Measurements from ENCODE around the gene TSC22D2.

TSC22D2 gene

DNA sequence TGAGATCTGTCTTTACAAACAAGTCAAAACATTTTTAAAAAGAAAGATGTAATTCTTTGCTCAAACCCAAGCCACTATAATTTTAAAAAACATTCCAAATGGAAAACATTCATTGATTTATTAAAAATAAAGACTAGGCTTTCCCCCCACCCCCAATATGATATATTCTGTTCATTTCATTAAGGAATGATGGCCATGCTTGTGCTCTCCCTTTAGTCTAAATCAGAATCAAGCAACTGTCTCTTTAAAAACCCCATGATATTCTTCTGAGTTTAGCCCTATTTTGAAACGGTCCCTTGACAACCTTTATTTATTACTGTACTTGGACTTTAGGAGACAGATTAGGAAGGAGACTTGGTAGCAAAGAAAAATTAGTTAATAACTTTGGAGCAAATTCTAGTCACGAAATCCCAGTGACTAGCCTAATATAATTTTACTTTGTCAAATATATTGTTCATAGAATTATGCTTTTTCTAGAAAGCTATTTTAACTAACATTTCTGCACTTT lies 38.4 kb downstream of the TSC22D2 start:
- Histone ChIP-seq H3K36me3 (ENCODE audit: low read length) (no peaks in the 10 kb centered on the region), H3K9me3 (ENCODE audit: insufficient read depth, low read length) (no peaks in the 10 kb centered on the region), H3K9me2 (replicated peaks; ENCODE audit: insufficient read depth, low read length) (no peaks in the 10 kb centered on the region), H3K9ac (ENCODE audit: low read length) (no peak overlapping the region), H3K27me3 (ENCODE audit: low read length) (no peaks in the 10 kb centered on the region), H3K79me2 (ENCODE audit: insufficient read depth, low read length) (peaks cover 8% of the 10 kb centered on the region), H4K20me1 (ENCODE audit: low read depth, low read length) (peaks cover 3% of the 10 kb centered on the region; the same call in 1 of the 2 replicates), H3F3A (ENCODE audit: insufficient read depth) (no peaks in the 10 kb centered on the region), H3K4me2 (ENCODE audit: low read depth, low read length, poor library complexity, severe bottlenecking) (no peak overlapping the region), H2AFZ (ENCODE audit: low read depth, low read length, severe bottlenecking) (no peak overlapping the region), H3K4me3 (ENCODE audit: insufficient read depth, low read length, poor library complexity, severe bottlenecking) (no peak overlapping the region), H3K27ac (ENCODE audit: low read depth, low read length) (no peak overlapping the region)
- TF ChIP-seq, protein P1, sequence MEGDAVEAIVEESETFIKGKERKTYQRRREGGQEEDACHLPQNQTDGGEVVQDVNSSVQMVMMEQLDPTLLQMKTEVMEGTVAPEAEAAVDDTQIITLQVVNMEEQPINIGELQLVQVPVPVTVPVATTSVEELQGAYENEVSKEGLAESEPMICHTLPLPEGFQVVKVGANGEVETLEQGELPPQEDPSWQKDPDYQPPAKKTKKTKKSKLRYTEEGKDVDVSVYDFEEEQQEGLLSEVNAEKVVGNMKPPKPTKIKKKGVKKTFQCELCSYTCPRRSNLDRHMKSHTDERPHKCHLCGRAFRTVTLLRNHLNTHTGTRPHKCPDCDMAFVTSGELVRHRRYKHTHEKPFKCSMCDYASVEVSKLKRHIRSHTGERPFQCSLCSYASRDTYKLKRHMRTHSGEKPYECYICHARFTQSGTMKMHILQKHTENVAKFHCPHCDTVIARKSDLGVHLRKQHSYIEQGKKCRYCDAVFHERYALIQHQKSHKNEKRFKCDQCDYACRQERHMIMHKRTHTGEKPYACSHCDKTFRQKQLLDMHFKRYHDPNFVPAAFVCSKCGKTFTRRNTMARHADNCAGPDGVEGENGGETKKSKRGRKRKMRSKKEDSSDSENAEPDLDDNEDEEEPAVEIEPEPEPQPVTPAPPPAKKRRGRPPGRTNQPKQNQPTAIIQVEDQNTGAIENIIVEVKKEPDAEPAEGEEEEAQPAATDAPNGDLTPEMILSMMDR (IDR thresholded peaks at IDR 0.05; ENCODE audit: insufficient read depth, low read length, poor library complexity, severe bottlenecking): no peak
- no peak for TF ChIP-seq EZH2phosphoT487 (conservative IDR thresholded peaks at IDR 0.05; ENCODE audit: low read length)

DNA sequence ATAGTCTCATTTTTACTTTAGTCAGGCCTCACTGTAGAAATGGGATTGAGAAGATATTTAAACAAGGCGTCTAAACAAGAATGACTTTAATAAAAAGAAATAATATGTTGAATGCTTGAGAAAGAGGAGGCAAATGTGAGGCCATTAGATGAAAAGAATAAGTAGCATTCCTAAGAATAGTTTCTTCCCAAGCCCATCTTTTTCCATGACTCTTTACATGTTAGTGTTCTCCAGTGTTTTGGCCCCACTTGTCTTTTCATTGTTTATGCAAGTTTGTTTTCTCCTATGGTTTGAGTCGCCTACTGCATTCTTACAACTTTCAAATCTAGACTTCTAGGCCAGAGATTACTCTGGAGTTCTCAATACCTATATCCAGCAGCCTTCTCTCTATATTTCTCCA lies 39.0 kb downstream of the TSC22D2 start:
- peaks cover 8% of the 10 kb centered on the region for H3K79me2 ChIP-seq (ENCODE audit: insufficient read depth, low read length)
- H3K9me3 ChIP-seq (ENCODE audit: insufficient read depth, low read length): no peaks in the 10 kb centered on the region
- H3K4me2 ChIP-seq (ENCODE audit: low read depth, low read length, poor library complexity, severe bottlenecking): no peak overlapping the region
- no peak overlapping the region for H3K4me3 ChIP-seq (ENCODE audit: insufficient read depth, low read length, poor library complexity, severe bottlenecking)
- no peak overlapping the region for H2AFZ ChIP-seq (ENCODE audit: low read depth, low read length, severe bottlenecking)
- no peak overlapping the region for H3K27ac ChIP-seq (ENCODE audit: low read depth, low read length)
- no peak for TF ChIP-seq EZH2phosphoT487 (conservative IDR thresholded peaks at IDR 0.05; ENCODE audit: low read length)
- TF ChIP-seq, protein P1 (IDR thresholded peaks at IDR 0.05; ENCODE audit: insufficient read depth, low read length, poor library complexity, severe bottlenecking): no peak
- H3K36me3 ChIP-seq (ENCODE audit: low read length): no peaks in the 10 kb centered on the region
- peaks cover 3% of the 10 kb centered on the region; the same call in 1 of the 2 replicates for H4K20me1 ChIP-seq (ENCODE audit: low read depth, low read length)
- H3K9ac ChIP-seq (ENCODE audit: low read length): no peak overlapping the region
- H3K9me2 ChIP-seq (replicated peaks; ENCODE audit: insufficient read depth, low read length): no peaks in the 10 kb centered on the region
- H3K27me3 ChIP-seq (ENCODE audit: low read length): no peaks in the 10 kb centered on the region
- no peaks in the 10 kb centered on the region for H3F3A ChIP-seq (ENCODE audit: insufficient read depth)

DNA sequence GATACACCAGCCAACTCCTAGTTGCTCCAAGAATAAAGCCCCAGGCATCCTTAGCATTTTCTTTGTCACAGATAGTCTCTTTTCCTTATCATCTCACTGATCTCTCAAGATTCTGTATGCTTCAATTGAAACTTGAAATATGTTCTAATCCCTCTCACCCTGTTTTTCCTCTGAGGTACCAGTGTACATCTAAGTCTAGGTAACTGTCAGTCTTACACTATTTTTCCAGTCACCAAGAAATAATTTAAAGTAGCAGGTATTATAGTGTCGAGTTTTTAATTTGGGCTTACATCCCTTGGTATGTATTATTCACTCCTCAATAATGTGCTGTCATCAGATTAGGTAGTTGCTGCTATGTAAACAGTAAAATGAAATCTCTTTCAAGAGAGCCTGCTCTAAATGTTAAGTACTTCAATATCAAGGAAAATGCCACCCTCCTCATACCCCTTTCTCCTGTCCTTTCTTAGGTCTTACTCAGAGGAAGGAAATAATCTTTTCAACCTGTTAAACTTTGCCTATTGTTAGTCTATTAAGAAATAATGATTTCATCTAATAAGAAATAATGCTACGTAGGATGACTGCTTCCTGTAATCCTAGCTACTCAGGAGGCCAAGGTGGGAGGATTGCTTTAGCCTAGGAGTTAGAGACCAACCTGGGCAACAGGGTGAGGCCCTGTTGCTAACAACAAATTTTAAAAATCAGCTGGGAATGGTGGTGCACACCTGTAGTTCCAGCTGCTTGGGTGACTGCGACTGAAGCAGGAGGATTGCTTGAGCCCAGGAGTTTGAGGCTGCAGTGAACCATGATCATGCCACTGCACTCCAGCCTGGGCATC lies 39.8 kb downstream of the TSC22D2 start:
- H3K27ac ChIP-seq (ENCODE audit: low read depth, low read length): no peak overlapping the region
- TF ChIP-seq EZH2phosphoT487 (conservative IDR thresholded peaks at IDR 0.05; ENCODE audit: low read length): no peak
- TF ChIP-seq, protein P1 (IDR thresholded peaks at IDR 0.05; ENCODE audit: insufficient read depth, low read length, poor library complexity, severe bottlenecking): no peak
- H3F3A ChIP-seq (ENCODE audit: insufficient read depth): no peaks in the 10 kb centered on the region
- no peak overlapping the region for H3K4me2 ChIP-seq (ENCODE audit: low read depth, low read length, poor library complexity, severe bottlenecking)
- no peaks in the 10 kb centered on the region for H3K9me2 ChIP-seq (replicated peaks; ENCODE audit: insufficient read depth, low read length)
- no peaks in the 10 kb centered on the region for H3K36me3 ChIP-seq (ENCODE audit: low read length)
- H3K9ac ChIP-seq (ENCODE audit: low read length): no peak overlapping the region
- H4K20me1 ChIP-seq (ENCODE audit: low read depth, low read length): peaks cover 3% of the 10 kb centered on the region; the same call in 1 of the 2 replicates
- H3K4me3 ChIP-seq (ENCODE audit: insufficient read depth, low read length, poor library complexity, severe bottlenecking): no peak overlapping the region
- no peak overlapping the region for H2AFZ ChIP-seq (ENCODE audit: low read depth, low read length, severe bottlenecking)
- peaks cover 13% of the 10 kb centered on the region for H3K79me2 ChIP-seq (ENCODE audit: insufficient read depth, low read length)
- no peaks in the 10 kb centered on the region for H3K9me3 ChIP-seq (ENCODE audit: insufficient read depth, low read length)
- no peaks in the 10 kb centered on the region for H3K27me3 ChIP-seq (ENCODE audit: low read length)
